ENCODE results near the gene CCDC28B.

DNA sequence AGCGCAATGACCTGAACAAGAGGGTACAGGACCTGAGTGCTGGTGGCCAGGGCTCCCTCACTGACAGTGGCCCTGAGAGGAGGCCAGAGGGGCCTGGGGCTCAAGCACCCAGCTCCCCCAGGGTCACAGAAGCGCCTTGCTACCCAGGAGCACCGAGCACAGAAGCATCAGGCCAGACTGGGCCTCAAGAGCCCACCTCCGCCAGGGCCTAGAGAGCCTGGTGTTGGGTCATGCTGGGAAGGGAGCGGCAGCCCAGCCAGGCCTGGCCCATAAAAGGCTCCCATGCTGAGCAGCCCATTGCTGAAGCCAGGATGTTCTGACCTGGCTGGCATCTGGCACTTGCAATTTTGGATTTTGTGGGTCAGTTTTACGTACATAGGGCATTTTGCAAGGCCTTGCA lies 5.4 kb upstream of the CCDC28B start:
- TF ChIP-seq, protein P1, sequence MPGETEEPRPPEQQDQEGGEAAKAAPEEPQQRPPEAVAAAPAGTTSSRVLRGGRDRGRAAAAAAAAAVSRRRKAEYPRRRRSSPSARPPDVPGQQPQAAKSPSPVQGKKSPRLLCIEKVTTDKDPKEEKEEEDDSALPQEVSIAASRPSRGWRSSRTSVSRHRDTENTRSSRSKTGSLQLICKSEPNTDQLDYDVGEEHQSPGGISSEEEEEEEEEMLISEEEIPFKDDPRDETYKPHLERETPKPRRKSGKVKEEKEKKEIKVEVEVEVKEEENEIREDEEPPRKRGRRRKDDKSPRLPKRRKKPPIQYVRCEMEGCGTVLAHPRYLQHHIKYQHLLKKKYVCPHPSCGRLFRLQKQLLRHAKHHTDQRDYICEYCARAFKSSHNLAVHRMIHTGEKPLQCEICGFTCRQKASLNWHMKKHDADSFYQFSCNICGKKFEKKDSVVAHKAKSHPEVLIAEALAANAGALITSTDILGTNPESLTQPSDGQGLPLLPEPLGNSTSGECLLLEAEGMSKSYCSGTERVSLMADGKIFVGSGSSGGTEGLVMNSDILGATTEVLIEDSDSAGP (CRISPR knock-in tag; IDR thresholded peaks at IDR 0.05; ENCODE audit: borderline replicate concordance), result no peak
- TF ChIP-seq, protein P2, sequence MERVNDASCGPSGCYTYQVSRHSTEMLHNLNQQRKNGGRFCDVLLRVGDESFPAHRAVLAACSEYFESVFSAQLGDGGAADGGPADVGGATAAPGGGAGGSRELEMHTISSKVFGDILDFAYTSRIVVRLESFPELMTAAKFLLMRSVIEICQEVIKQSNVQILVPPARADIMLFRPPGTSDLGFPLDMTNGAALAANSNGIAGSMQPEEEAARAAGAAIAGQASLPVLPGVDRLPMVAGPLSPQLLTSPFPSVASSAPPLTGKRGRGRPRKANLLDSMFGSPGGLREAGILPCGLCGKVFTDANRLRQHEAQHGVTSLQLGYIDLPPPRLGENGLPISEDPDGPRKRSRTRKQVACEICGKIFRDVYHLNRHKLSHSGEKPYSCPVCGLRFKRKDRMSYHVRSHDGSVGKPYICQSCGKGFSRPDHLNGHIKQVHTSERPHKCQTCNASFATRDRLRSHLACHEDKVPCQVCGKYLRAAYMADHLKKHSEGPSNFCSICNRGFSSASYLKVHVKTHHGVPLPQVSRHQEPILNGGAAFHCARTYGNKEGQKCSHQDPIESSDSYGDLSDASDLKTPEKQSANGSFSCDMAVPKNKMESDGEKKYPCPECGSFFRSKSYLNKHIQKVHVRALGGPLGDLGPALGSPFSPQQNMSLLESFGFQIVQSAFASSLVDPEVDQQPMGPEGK (CRISPR knock-in tag; IDR thresholded peaks at IDR 0.05), result no peak
- no peak for TF ChIP-seq USF2 (IDR thresholded peaks at IDR 0.05; ENCODE audit: low read depth, low read length)
- TF ChIP-seq USF2 (CRISPR knock-in tag; IDR thresholded peaks at IDR 0.05; ENCODE audit: borderline replicate concordance), result no peak
- TF ChIP-seq, protein P3, sequence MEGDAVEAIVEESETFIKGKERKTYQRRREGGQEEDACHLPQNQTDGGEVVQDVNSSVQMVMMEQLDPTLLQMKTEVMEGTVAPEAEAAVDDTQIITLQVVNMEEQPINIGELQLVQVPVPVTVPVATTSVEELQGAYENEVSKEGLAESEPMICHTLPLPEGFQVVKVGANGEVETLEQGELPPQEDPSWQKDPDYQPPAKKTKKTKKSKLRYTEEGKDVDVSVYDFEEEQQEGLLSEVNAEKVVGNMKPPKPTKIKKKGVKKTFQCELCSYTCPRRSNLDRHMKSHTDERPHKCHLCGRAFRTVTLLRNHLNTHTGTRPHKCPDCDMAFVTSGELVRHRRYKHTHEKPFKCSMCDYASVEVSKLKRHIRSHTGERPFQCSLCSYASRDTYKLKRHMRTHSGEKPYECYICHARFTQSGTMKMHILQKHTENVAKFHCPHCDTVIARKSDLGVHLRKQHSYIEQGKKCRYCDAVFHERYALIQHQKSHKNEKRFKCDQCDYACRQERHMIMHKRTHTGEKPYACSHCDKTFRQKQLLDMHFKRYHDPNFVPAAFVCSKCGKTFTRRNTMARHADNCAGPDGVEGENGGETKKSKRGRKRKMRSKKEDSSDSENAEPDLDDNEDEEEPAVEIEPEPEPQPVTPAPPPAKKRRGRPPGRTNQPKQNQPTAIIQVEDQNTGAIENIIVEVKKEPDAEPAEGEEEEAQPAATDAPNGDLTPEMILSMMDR (CRISPR knock-in tag; IDR thresholded peaks at IDR 0.05), result no peak
- TF ChIP-seq EZH2 (conservative IDR thresholded peaks at IDR 0.05; ENCODE audit: low read depth, low read length), result no peak
- TF ChIP-seq ZMYM3 (CRISPR knock-in tag; IDR thresholded peaks at IDR 0.05), result no peak
- TF ChIP-seq ZNF746 (CRISPR knock-in tag; IDR thresholded peaks at IDR 0.05), result no peak
